Lung (tissue), 12 donors: ENCODE results near the gene HACE1. TPM values are rescaled to one million over a fixed set of nuclear protein-coding genes. Genes with fewer than 3 reads are reported as not detected.

Experiments used
- ATAC-seq: fragments of 200-7000 bp; cut with Tn5 transposase; one replicate; pipeline ENCODE4 v1.9.1; 2020; ENCODE audit warnings: moderate number of reproducible peaks; ENCODE audit not compliant: insufficient read depth, low FRiP score
- DNase-seq, 3 donors: peaks; one replicate each; pipeline ENCODE4 v3.0.0-alpha.2; 2013 to 2017
- H3K27ac ChIP-seq, 2 donors: one replicate each; pipeline ENCODE4 v1.5.1; 2013; ENCODE audit warnings: mild to moderate bottlenecking in 2 of 2, moderate library complexity in 2 of 2, control low read depth in 1 of 2, inconsistent platforms in 1 of 2, low read depth in 1 of 2, low read length in 1 of 2
- H3K27me3 ChIP-seq, 3 donors: one replicate each; pipeline ENCODE4 v1.5.1; 2013; ENCODE audit warnings: low read length in 2 of 3; ENCODE audit not compliant: control insufficient read depth in 3 of 3, insufficient read depth in 3 of 3
- H3K36me3 ChIP-seq, 4 donors: one replicate each; pipeline ENCODE4 v1.5.1; 2013; ENCODE audit warnings: low read length in 4 of 4, mild to moderate bottlenecking in 1 of 4, moderate library complexity in 1 of 4; ENCODE audit not compliant: control insufficient read depth in 4 of 4, insufficient read depth in 4 of 4
- H3K4me1 ChIP-seq, 5 donors: one replicate each; pipeline ENCODE4 v1.5.1; 2013; ENCODE audit warnings: low read length in 5 of 5, mild to moderate bottlenecking in 2 of 5, moderate library complexity in 1 of 5; ENCODE audit not compliant: control insufficient read depth in 5 of 5, insufficient read depth in 5 of 5
- H3K4me3 ChIP-seq: one replicate; pipeline ENCODE4 v1.5.1; 2013; ENCODE audit warnings: mild to moderate bottlenecking, control low read depth, moderate library complexity
- H3K9ac ChIP-seq, 2 donors: one replicate each; pipeline ENCODE4 v1.5.1; 2013; ENCODE audit warnings: low read length in 2 of 2, control low read depth in 1 of 2; ENCODE audit not compliant: insufficient read depth in 1 of 2
- H3K9me3 ChIP-seq, 4 donors: one replicate each; pipeline ENCODE4 v1.5.1; 2013; ENCODE audit warnings: low read length in 3 of 4, mild to moderate bottlenecking in 1 of 4, moderate library complexity in 1 of 4; ENCODE audit not compliant: control insufficient read depth in 4 of 4, insufficient read depth in 3 of 4
- CTCF ChIP-seq: IDR thresholded peaks from 2 replicates; pipeline ENCODE4 v1.5.1; 2012; ENCODE audit warnings: mild to moderate bottlenecking; ENCODE audit errors: control extremely low read depth, extremely low read depth
- WGBS, 2 donors: extraction: QIAGEN DNeasy Blood & Tissue Kit; methylation state at CpG; one replicate each; pipeline ENCODE4 v1.1.7; 2013; 5-methylcytosine and 5-hydroxymethylcytosine counted together
- polyA plus RNA-seq, 2 donors: library from polyadenylated mRNA; stranded (reverse); fragments of 200-250 nt; gene quantifications; one replicate each; pipeline ENCODE4 v1.2.1, GENCODE V29; 2013
- total RNA-seq, 2 donors: library from RNA; depleted of rRNA in 1 of 2; stranded (reverse); fragments of >200 nt in 1 of 2; gene quantifications; one replicate each; pipeline ENCODE4 v1.2.1, GENCODE V29; 2014 to 2021
- donor health status: control.
- donor health status: control.
- donor health status: Bipolar disorder and iron deficiency.
- donor health status: healthy.
- donor health status: DM: yes; HTN: yes; CAD: no.

HACE1 gene
- total and polyA plus RNA-seq, 4 donors = 4.6 to 38.0 (median 9.4) TPM

GRCh38 chr6:104796031-104796785 is 63.5 kb downstream of the HACE1 start:
- no peak overlapping the region for H3K9ac ChIP-seq
- WGBS, 2 donors = 95 to 97% methylated on average over 6 of the region's 6 CpGs
- DNase-seq = no peak
- no peaks in the 10 kb centered on the region for H3K4me1 ChIP-seq
- H3K9me3 ChIP-seq = peaks cover 0 to 2% (median 0%) of the 10 kb centered on the region in 4 donors
- no peak for ATAC-seq
- no peaks in the 10 kb centered on the region for H3K27me3 ChIP-seq
- H3K36me3 ChIP-seq = peaks cover 0 to 7% (median 5%) of the 10 kb centered on the region in 4 donors
- TF ChIP-seq CTCF = no peak
- H3K4me3 ChIP-seq = no peak overlapping the region
- H3K27ac ChIP-seq = no peak overlapping the region

- no peaks in the 10 kb centered on the region for H3K4me1 ChIP-seq
- TF ChIP-seq CTCF = no peak
- no peak overlapping the region for H3K4me3 ChIP-seq
- peaks cover 0 to 2% (median 0%) of the 10 kb centered on the region in 4 donors for H3K9me3 ChIP-seq
- no peaks in the 10 kb centered on the region for H3K27me3 ChIP-seq
- H3K36me3 ChIP-seq = peaks cover 0 to 8% (median 6%) of the 10 kb centered on the region in 4 donors
- DNase-seq (no peak), ATAC-seq (no peak)
- no peak overlapping the region for H3K27ac ChIP-seq
- no peak overlapping the region for H3K9ac ChIP-seq
- 90 to 92% methylated on average over 3 of the region's 3 CpGs for WGBS, 2 donors
These were observed 64.4 kb downstream of the HACE1 start for GRCh38 chr6:104795363-104795762.

- 41 to 42% methylated on average over 5 of the region's 5 CpGs for WGBS, 2 donors
These were observed 69.9 kb downstream of the HACE1 start for GRCh38 chr6:104789770-104790190.

More at GRCh38 chr6:104789770-104790190, 69.9 kb downstream of the HACE1 start:
- Histone ChIP-seq H3K4me3 (no peak overlapping the region), H3K9ac (no peak overlapping the region), H3K9me3 (no peaks in the 10 kb centered on the region), H3K27ac (no peak overlapping the region), H3K27me3 (no peaks in the 10 kb centered on the region), H3K36me3 (peaks cover 0 to 11% (median 2%) of the 10 kb centered on the region in 4 donors), H3K4me1 (no peaks in the 10 kb centered on the region)
- ATAC-seq = no peak
- peak in 2 of 3 donors; percentile 19 to 26 for DNase-seq
- peak; percentile 1 for TF ChIP-seq CTCF
